GM12874 (cell line): ENCODE data around the gene KCNC1.

ENCODE experiments used
- TF ChIP-seq, protein P1 (sequence below): IDR thresholded peaks from 2 replicates; pipeline ENCODE4 v1.5.1; 2011; ENCODE audit warnings: low read depth, mild to moderate bottlenecking, control low read depth, low read length, moderate library complexity; ENCODE audit not compliant: insufficient read depth

KCNC1 gene

DNA sequence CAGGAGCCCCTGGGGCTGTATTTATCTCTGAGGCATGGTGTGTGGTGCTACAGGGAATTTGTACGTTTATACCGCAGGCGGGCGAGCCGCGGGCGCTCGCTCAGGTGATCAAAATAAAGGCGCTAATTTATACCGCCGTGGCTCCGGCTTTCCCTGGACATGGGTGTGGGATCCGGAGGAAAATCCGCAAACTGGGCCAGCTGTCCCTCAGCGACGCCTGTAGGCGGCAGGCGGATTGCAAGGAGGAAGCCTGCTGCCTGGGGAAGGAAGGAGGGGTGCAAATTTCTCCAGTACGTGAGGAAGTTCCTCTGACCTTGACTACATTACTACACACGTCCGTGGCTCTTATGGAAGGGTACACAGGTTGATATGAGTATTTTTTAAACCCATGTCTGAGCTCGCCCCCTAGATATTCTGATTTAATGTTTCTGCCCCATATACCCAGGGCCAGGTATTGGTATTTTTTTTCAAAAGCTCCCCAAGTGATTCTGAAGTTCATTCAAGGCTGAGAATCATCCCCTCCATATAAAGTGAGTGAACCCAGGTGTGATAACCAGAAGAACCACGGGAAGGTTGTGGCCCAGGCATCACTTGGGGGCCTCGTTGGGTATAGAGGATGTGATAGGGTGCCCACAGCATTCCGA is 12.5 kb upstream of the KCNC1 start:
- TF ChIP-seq, protein P1, sequence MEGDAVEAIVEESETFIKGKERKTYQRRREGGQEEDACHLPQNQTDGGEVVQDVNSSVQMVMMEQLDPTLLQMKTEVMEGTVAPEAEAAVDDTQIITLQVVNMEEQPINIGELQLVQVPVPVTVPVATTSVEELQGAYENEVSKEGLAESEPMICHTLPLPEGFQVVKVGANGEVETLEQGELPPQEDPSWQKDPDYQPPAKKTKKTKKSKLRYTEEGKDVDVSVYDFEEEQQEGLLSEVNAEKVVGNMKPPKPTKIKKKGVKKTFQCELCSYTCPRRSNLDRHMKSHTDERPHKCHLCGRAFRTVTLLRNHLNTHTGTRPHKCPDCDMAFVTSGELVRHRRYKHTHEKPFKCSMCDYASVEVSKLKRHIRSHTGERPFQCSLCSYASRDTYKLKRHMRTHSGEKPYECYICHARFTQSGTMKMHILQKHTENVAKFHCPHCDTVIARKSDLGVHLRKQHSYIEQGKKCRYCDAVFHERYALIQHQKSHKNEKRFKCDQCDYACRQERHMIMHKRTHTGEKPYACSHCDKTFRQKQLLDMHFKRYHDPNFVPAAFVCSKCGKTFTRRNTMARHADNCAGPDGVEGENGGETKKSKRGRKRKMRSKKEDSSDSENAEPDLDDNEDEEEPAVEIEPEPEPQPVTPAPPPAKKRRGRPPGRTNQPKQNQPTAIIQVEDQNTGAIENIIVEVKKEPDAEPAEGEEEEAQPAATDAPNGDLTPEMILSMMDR: no peak

DNA sequence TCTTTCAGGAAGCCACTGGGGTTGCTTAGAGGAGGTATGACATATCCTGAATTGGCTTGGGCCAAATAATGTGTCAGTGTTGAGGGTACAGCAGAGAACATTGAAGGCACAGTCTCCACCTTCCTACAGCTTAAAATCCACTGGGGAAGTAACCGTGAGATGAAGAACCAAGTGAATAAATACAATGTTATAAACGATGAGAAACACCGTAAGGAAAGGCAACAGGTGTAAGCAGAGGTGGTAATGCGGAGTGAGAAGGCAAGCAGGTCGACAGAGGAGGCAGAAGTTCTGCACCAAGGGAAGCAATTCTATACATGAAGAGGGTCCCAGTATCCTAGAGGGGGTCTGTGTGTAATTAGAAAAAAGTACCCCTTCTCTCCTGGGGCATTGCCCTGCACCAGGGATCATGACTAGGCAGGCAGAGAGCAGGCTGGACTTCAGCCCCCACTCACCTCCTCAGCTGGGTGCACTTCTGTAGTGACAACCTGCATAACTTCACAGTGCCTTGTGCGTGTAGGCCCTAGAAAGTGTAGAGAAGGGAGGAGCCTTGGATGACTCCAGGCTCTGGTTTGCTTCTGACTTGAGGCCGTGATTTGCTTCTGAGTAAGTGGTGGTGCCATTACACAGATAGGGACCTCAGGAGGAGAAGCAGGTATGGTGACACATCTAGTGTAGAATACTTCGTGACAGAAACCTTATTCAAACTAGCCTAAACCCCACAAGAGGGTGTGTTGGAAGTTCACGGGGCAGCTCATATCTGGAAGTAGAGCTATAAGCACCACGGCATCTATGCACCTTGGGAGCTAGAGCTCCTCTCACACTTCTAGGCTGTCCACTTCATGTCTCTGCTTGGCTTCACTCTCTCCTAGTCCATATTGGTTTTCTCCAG is 10.3 kb upstream of the KCNC1 start:
- TF ChIP-seq, protein P1: no peak

DNA sequence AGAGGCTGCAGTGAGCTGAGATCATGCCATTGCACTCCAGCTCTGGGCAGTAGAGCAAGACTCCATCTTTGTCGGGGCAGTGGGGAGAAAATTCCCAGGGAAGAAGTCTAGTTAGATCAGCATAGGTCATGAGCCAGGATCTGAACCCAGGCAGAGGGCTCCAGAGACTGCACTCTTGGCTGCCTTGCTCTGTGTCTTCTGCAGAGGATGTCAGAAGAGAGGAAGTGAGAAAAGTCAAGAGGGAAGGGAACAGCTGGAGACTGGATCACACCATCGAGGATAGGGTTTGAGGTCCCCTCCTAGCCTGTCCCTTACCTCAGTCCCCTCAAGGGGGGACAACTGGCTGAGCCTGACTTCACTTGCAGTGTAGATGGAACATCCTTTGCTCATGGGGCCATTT is 9.4 kb upstream of the KCNC1 start:
- TF ChIP-seq, protein P1: no peak

DNA sequence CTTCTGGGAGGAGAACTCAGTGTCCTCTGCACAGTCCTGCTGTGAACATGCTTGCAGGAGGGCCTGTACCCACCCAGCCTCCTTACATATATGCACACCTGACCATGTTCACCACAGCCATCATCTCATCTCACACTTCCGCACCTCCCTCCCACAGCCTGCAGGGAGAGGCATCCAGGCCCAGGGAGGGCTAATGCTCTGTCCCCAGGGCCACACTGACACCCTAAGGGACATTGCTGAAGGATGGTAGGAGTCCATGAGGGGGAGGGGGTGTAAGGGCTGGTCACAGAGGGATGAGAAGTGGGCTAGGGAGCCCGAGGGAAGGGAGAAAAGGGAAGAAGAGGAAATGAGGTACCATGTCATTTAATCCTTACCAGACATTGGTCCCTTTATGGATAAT is 4.4 kb upstream of the KCNC1 start:
- TF ChIP-seq, protein P1: no peak

DNA sequence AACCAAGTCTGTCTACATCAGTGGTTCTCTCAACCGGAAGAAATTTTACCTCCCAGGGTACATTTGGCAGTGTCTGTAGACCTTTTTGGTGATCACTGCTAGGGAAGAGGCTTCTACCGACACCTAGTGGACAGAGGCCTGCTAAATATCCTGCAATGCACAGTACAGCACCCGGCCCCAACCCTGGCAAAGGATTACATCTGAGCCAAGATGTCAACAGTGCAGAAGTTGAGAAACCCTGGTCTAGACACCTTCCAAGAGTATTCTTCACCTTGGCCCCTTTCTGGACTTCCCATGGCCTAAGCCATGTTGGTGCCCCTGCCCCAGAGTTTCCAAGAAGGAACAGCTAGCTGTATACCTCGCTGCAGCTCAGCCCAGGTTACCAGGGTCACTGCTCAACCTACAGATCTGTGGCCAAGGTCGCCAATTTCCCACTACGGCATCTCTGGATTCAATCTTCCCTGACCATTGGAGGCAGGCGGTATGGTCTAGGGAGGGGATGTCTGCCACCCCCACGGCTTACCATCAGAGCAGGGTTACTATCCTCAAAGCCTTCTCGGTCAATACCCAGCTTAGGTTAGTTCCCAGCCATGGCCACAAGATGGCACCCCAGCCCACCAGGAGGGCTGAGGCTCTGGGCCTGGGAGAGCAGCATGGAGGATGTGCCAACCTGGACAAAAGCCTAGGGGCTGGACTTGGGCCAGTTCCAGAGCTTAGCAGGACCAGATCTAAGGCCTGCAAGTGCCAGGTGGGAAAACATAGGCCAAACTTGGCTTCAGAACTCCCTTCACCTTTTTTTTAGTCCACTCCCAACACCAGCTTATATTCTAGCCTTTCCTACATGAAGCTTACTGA is 3.7 kb upstream of the KCNC1 start:
- TF ChIP-seq, protein P1: peak; percentile 89

DNA sequence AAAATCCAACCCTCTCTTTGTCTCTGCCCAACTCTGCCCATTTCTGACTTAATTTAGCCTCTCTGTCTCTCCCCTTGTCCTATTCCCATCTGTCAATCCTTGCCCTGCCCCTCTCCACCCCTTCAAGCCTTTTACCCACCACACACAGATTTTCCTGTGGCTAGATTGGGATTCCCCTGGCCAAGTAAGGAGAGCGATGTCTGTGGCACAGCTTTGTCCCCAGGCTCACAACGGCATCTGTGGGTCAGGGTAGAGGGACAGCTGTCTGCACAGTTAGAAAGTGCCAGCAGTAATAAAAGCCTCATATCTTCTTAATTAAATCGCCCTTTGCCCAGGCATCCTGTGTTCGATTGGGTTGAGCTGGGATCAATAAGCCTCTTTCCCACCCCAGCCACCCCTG is 1.3 kb upstream of the KCNC1 start:
- TF ChIP-seq, protein P1: no peak
